Ishikawa (cell line): ENCODE measurements around the gene SLC49A3.

Experiments used
- CEBPB ChIP-seq: IDR thresholded peaks from 2 replicates; pipeline ENCODE4 v1.6.1; 2012
- EGR1 ChIP-seq: IDR thresholded peaks from 2 replicates; pipeline ENCODE4 v1.6.1; 2012
- EP300 ChIP-seq: IDR thresholded peaks from 2 replicates; pipeline ENCODE4 v1.6.1; 2012; ENCODE audit warnings: borderline replicate concordance
- MAX ChIP-seq: IDR thresholded peaks from 2 replicates; pipeline ENCODE4 v1.6.1; 2012
- RAD21 ChIP-seq: IDR thresholded peaks from 2 replicates; pipeline ENCODE4 v1.6.1; 2012; ENCODE audit warnings: low read depth
- REST ChIP-seq: IDR thresholded peaks from 2 replicates; pipeline ENCODE4 v1.6.1; 2012; ENCODE audit warnings: low read depth, mild to moderate bottlenecking
- TAF1 ChIP-seq: IDR thresholded peaks from 2 replicates; pipeline ENCODE4 v1.6.1; 2012; ENCODE audit warnings: low read depth, mild to moderate bottlenecking
- TCF12 ChIP-seq: IDR thresholded peaks from 2 replicates; pipeline ENCODE4 v1.6.1; 2012; ENCODE audit warnings: low read depth
- TEAD4 ChIP-seq: IDR thresholded peaks from 2 replicates; pipeline ENCODE4 v1.6.1; 2012
- USF1 ChIP-seq: IDR thresholded peaks from 2 replicates; pipeline ENCODE4 v1.6.1; 2012
- YY1 ChIP-seq: IDR thresholded peaks from 2 replicates; pipeline ENCODE4 v1.6.1; 2012; ENCODE audit warnings: low read depth

- TF ChIP-seq TEAD4 (no peak), RAD21 (no peak), TAF1 (no peak), REST (no peak), USF1 (no peak), MAX (no peak), EP300 (no peak), YY1 (no peak), EGR1 (no peak), CEBPB (no peak), TCF12 (no peak)
Measured at GRCh38 chr4:657338-657833, 31.6 kb downstream of the SLC49A3 start.
